GM12864 (cell line): ENCODE results near the gene TRRAP.

Experiments used
- DNase-seq: peaks from one replicate; pipeline ENCODE4 v3.0.0-alpha.2; 2011; ENCODE audit warnings: low read depth
- H3K4me3 ChIP-seq: 2 replicates; pipeline ENCODE4 v1.5.1; 2011; ENCODE audit warnings: mild to moderate bottlenecking, low read depth, low read length, control low read depth
- CTCF ChIP-seq: IDR thresholded peaks from 2 replicates; pipeline ENCODE4 v1.5.1; 2011; ENCODE audit warnings: low read depth, mild to moderate bottlenecking, moderate library complexity, low read length, control low read depth, inconsistent platforms; ENCODE audit errors: missing control alignments

Gene TRRAP

GRCh38 chr7:98997846-98998245, 119.5 kb downstream of the TRRAP start:
- TF ChIP-seq CTCF, result no peak
- DNase-seq, result no peak
- no peak overlapping the region for H3K4me3 ChIP-seq

GRCh38 chr7:98998821-98999725, 120.7 kb downstream of the TRRAP start:
- no peak for DNase-seq
- no peak for TF ChIP-seq CTCF
- no peak overlapping the region for H3K4me3 ChIP-seq

- no peak for DNase-seq
- no peak overlapping the region for H3K4me3 ChIP-seq
- TF ChIP-seq CTCF, result no peak
Measured at GRCh38 chr7:99000196-99000903, 122.0 kb downstream of the TRRAP start.

GRCh38 chr7:99000904-99001465, 122.7 kb downstream of the TRRAP start:
- TF ChIP-seq CTCF, result no peak
- no peak overlapping the region for H3K4me3 ChIP-seq
- no peak for DNase-seq

GRCh38 chr7:99001482-99002147, 123.3 kb downstream of the TRRAP start:
- no peak for TF ChIP-seq CTCF
- DNase-seq, result no peak
- no peak overlapping the region for H3K4me3 ChIP-seq

GRCh38 chr7:99002148-99002826, 124.0 kb downstream of the TRRAP start:
- H3K4me3 ChIP-seq, result no peak overlapping the region
- TF ChIP-seq CTCF, result no peak
- no peak for DNase-seq
